DMS53 treated with DMSO at 0.1 percent for 48 hours (cell line): ENCODE measurements around the gene ARL16.

Experiments
- DNase-seq: peaks from one replicate; lab custom pipeline; 2025; ENCODE audit not compliant: unreplicated experiment; lab: John Stamatoyannopoulos, UW

ARL16 gene

GRCh38 chr17:81647640-81648012 lies 36.0 kb downstream of the ARL16 start:
- DNase-seq, result no peak

- no peak for DNase-seq
These were observed 36.6 kb downstream of the ARL16 start for GRCh38 chr17:81646869-81647600.

- DNase-seq, result no peak
These were observed 38.3 kb downstream of the ARL16 start for GRCh38 chr17:81644976-81645952.

GRCh38 chr17:81644496-81644895 lies 39.1 kb downstream of the ARL16 start:
- no peak for DNase-seq

- DNase-seq, result no peak
These were observed 41.6 kb downstream of the ARL16 start for GRCh38 chr17:81641825-81642489.

- DNase-seq, result no peak
These were observed 43.6 kb downstream of the ARL16 start for GRCh38 chr17:81640011-81640410.

- DNase-seq, result no peak
These were observed 44.9 kb downstream of the ARL16 start for GRCh38 chr17:81638683-81639082.

GRCh38 chr17:81636505-81637288 lies 46.9 kb downstream of the ARL16 start, which contains the start of the genes NPLOC4 and TSPAN10:
Gene NPLOC4, minus strand, starts transcription at chr17:81637112. Its CDS starts 182 bp downstream, at chr17:81636930.
Gene TSPAN10, plus strand, starts transcription at chr17:81637196. Its CDS starts 5,217 bp downstream, at chr17:81642413.
- DNase-seq, result peak; percentile 47

- DNase-seq, result no peak
These were observed 47.6 kb downstream of the ARL16 start for GRCh38 chr17:81635973-81636504.

GRCh38 chr17:81635431-81635830 lies 48.2 kb downstream of the ARL16 start:
- DNase-seq, result no peak

GRCh38 chr17:81631482-81631881 lies 52.1 kb downstream of the ARL16 start:
- DNase-seq, result no peak
